DLD1 (cell line): Measurements from ENCODE around the gene FOCAD.
"Not testable (repeated sequence)": the region's sequence is repeated elsewhere in the genome, so short reads cannot be mapped to it uniquely, and the experiment has no call there.

ENCODE experiments used
- in situ Hi-C: cut with HindIII; loops from 2 replicates; pipeline ENCODE4 v1.10.0; 2017; ENCODE audit warnings: low sequenced_read_pairs

The FOCAD gene

GRCh38 chr9:20684035-20684874, at the start of gene FOCAD:
Gene FOCAD (plus strand): TSS chr9:20684259. CDS start chr9:20715354, 31,095 bp downstream.
- in situ Hi-C loops: no loop called here

GRCh38 chr9:20634895-20635294, 49.2 kb upstream of the FOCAD start:
- in situ Hi-C loops: no loop called here

- in situ Hi-C loops: no loop called here
Observed at GRCh38 chr9:20636888-20637440, 47.1 kb upstream of the FOCAD start.

GRCh38 chr9:20640331-20641187, 43.5 kb upstream of the FOCAD start:
- in situ Hi-C loops: loop anchor here (5.0 kb wide), 1 partner anchor 37 kb away; no protein-coding TSS in a partner anchor

GRCh38 chr9:20642045-20642444, 42.0 kb upstream of the FOCAD start:
- in situ Hi-C loops: loop anchor here (5.0 kb wide), 1 partner anchor 35 kb away; no protein-coding TSS in a partner anchor

- in situ Hi-C loops: loop anchor here (5.0 kb wide), 1 partner anchor 34 kb away; no protein-coding TSS in a partner anchor
Observed at GRCh38 chr9:20643660-20644059, 40.4 kb upstream of the FOCAD start.

- in situ Hi-C loops: no loop called here
Observed at GRCh38 chr9:20646656-20647055, 37.4 kb upstream of the FOCAD start.

- in situ Hi-C loops: no loop called here
Observed at GRCh38 chr9:20649381-20649780, 34.7 kb upstream of the FOCAD start.

GRCh38 chr9:20650313-20650712, 33.7 kb upstream of the FOCAD start:
- in situ Hi-C loops: no loop called here

GRCh38 chr9:20650750-20651299, 33.2 kb upstream of the FOCAD start:
- in situ Hi-C loops: no loop called here

- in situ Hi-C loops: no loop called here
Observed at GRCh38 chr9:20651939-20652338, 32.1 kb upstream of the FOCAD start.

- in situ Hi-C loops: not testable (repeated sequence)
Observed at GRCh38 chr9:20658246-20658667, 25.8 kb upstream of the FOCAD start.

GRCh38 chr9:20658677-20659473, 25.2 kb upstream of the FOCAD start:
- in situ Hi-C loops: no loop called here

- in situ Hi-C loops: no loop called here
Observed at GRCh38 chr9:20659474-20659967, 24.5 kb upstream of the FOCAD start.

- in situ Hi-C loops: no loop called here
Observed at GRCh38 chr9:20662156-20662555, 21.9 kb upstream of the FOCAD start.

- in situ Hi-C loops: no loop called here
Observed at GRCh38 chr9:20663133-20663532, 20.9 kb upstream of the FOCAD start.

GRCh38 chr9:20664501-20664900, 19.6 kb upstream of the FOCAD start:
- in situ Hi-C loops: no loop called here

- in situ Hi-C loops: no loop called here
Observed at GRCh38 chr9:20670395-20670794, 13.7 kb upstream of the FOCAD start.

- in situ Hi-C loops: no loop called here
Observed at GRCh38 chr9:20671635-20672034, 12.4 kb upstream of the FOCAD start.

- in situ Hi-C loops: not testable (repeated sequence)
Observed at GRCh38 chr9:20673537-20673936, 10.5 kb upstream of the FOCAD start.
